Left hindlimb (tissue), 1 donor: Measurements from ENCODE around the gene TMEM14C.

Experiments used
- DNase-seq: peaks from one replicate; pipeline ENCODE4 v3.0.0-alpha.2; 2018

Gene TMEM14C

DNA sequence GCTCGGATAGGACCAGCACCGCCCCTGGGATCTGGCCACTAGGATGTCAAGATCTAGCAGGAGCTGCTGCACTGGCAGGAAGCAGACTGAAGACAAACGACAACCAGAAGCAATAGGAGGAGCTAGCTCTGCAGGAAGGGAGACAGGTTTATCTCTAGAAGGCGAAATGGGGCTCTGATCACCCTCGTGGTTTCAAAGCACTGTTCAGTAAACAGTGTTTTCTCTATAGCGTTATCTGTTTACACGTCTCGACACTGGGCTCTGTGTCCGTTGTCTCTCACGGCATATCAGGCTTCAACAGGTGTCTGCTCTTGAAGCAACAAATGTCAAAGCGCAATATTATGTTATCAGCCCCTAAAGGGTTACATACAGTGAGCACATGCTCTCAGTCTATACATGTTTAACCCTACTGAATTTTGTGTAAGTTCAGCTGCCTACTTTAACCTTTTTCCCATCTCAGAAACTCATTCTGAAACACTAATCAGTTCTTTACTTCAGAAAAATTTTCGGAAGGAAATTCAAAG, 48.6 kb downstream of the TMEM14C start:
- no peak for DNase-seq

GRCh38 chr6:10778230-10778629, 55.4 kb downstream of the TMEM14C start:
- DNase-seq: no peak

DNA sequence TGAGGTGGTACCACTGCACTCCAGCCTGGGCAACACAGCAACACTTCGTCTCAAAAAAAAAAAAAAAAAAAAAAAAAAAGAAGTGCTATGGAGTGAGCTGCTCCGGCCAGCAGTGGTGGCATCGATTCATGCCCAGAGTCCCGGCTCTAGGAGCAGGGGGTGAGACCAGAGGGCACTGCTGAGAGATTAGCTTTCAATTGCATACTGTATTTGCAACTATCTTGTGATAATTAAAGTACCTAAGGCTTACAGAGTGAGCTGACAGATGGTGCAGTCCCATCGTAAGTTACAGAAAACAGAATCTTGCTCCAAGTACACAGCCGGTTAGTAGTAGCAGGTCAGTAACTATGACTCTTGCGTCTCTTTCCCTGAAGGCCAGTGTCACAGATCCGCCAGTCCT, 56.2 kb downstream of the TMEM14C start:
- DNase-seq: no peak
